Measurements from ENCODE around the gene ZNF865. TPM values are rescaled to one million over a fixed set of nuclear protein-coding genes. Genes with fewer than 3 reads are reported as not detected.

Gene ZNF865
- total and polyA plus RNA-seq, 2 of the 8 experiments (the other 6 are each of a cell fraction or from before 2014, with no cell fraction given), result 3.5 to 13.6 TPM

- TF ChIP-seq CHD7 (IDR thresholded peaks at IDR 0.05; ENCODE audit: insufficient replicate concordance, low read length) (no peak), ZNF274 (IDR thresholded peaks at IDR 0.05; ENCODE audit: borderline replicate concordance, extremely low read depth, low read length) (no peak), EGR1 (IDR thresholded peaks at IDR 0.05; ENCODE audit: borderline replicate concordance, low read depth, low read length) (no peak), CBX5 (IDR thresholded peaks at IDR 0.05; ENCODE audit: low read depth, low read length) (no peak), GTF2F1 (IDR thresholded peaks at IDR 0.05; ENCODE audit: borderline replicate concordance, low read depth, low read length) (no peak), GABPA (IDR thresholded peaks at IDR 0.05; ENCODE audit: borderline replicate concordance, insufficient read depth, low read length) (no peak), RFX5 (IDR thresholded peaks at IDR 0.05; ENCODE audit: borderline replicate concordance, low read depth, low read length) (no peak), SAP30 (IDR thresholded peaks at IDR 0.05; ENCODE audit: insufficient read depth, insufficient replicate concordance, low read length) (no peak), SP1 (IDR thresholded peaks at IDR 0.05; ENCODE audit: low read depth, low read length) (peak; percentile 37; the same call in 1 of the 2 replicates), PHF8 (conservative IDR thresholded peaks at IDR 0.05; ENCODE audit: low read depth, low read length) (peak; percentile 83)
These were observed 6.6 kb upstream of the ZNF865 start (continued) for GRCh38 chr19:55598719-55599467.

Measured in H1 (cell line).